ENCODE data around the gene SMURF2. TPM values are rescaled to one million over a fixed set of nuclear protein-coding genes. Genes with fewer than 3 reads are reported as not detected.

SMURF2 gene
- polyA plus RNA-seq, 1 of the 3 experiments (the other 2 are of a cell fraction) = 36.6 TPM

DNA sequence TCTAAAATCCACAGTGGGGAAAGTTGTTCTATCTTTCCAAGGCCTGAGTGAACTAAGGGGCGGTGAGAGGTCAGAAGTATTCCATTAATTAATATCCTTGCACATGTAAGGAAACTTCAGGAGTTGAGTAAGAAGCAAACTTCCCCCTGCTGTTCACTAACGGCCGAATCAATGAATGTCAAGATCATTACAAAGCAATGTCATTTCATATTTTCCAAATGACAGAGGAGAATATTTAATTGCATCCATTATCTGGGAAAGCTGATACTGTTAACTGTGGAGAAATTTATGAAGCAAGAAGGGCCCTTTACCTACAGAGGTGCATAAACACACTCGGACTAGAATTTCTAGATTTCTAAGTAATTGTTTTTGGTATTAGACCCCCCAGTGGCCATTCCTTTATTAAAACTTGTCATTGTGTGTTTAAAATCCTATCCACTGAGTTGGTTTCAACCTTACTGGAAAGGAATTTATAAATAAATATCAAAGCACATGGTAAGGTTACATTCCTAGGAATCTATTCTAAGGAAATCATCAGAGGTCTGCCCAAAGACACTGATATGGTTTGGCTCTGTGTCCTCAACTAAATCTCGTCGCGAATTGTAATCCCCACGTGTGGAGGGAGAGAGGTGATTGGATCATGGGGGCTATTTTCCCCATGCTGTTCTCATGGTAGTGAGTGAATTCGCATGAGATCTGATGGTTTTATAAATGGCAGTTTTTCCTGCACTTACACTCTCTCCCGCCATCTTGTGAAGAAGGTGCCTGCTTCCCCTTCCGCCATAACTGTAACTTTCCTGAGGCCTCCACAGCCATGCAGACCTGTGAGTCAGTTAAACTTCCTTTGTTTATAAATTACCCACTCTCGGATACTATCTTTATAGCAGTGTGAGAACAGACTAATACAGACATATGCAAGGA lies 20.4 kb upstream of the SMURF2 start (continued):
- TF ChIP-seq, protein P1, sequence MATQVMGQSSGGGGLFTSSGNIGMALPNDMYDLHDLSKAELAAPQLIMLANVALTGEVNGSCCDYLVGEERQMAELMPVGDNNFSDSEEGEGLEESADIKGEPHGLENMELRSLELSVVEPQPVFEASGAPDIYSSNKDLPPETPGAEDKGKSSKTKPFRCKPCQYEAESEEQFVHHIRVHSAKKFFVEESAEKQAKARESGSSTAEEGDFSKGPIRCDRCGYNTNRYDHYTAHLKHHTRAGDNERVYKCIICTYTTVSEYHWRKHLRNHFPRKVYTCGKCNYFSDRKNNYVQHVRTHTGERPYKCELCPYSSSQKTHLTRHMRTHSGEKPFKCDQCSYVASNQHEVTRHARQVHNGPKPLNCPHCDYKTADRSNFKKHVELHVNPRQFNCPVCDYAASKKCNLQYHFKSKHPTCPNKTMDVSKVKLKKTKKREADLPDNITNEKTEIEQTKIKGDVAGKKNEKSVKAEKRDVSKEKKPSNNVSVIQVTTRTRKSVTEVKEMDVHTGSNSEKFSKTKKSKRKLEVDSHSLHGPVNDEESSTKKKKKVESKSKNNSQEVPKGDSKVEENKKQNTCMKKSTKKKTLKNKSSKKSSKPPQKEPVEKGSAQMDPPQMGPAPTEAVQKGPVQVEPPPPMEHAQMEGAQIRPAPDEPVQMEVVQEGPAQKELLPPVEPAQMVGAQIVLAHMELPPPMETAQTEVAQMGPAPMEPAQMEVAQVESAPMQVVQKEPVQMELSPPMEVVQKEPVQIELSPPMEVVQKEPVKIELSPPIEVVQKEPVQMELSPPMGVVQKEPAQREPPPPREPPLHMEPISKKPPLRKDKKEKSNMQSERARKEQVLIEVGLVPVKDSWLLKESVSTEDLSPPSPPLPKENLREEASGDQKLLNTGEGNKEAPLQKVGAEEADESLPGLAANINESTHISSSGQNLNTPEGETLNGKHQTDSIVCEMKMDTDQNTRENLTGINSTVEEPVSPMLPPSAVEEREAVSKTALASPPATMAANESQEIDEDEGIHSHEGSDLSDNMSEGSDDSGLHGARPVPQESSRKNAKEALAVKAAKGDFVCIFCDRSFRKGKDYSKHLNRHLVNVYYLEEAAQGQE (IDR thresholded peaks at IDR 0.05; ENCODE audit: low read depth, low read length) = no peak
- no peak for TF ChIP-seq USF2 (IDR thresholded peaks at IDR 0.05; ENCODE audit: borderline replicate concordance, low read depth, low read length)
- no peak for TF ChIP-seq GABPA (IDR thresholded peaks at IDR 0.05; ENCODE audit: low read depth)
- no peak for TF ChIP-seq GATA2 (CRISPR knock-in tag; IDR thresholded peaks at IDR 0.05)
- peak; percentile 56; the same call in 1 of the 2 replicates for TF ChIP-seq RXRA (IDR thresholded peaks at IDR 0.05; ENCODE audit: borderline replicate concordance, low read depth)
- TF ChIP-seq RCOR1 (IDR thresholded peaks at IDR 0.05; ENCODE audit: low read length) = no peak
- TF ChIP-seq, protein P2, sequence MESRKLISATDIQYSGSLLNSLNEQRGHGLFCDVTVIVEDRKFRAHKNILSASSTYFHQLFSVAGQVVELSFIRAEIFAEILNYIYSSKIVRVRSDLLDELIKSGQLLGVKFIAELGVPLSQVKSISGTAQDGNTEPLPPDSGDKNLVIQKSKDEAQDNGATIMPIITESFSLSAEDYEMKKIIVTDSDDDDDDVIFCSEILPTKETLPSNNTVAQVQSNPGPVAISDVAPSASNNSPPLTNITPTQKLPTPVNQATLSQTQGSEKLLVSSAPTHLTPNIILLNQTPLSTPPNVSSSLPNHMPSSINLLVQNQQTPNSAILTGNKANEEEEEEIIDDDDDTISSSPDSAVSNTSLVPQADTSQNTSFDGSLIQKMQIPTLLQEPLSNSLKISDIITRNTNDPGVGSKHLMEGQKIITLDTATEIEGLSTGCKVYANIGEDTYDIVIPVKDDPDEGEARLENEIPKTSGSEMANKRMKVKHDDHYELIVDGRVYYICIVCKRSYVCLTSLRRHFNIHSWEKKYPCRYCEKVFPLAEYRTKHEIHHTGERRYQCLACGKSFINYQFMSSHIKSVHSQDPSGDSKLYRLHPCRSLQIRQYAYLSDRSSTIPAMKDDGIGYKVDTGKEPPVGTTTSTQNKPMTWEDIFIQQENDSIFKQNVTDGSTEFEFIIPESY (IDR thresholded peaks at IDR 0.05; ENCODE audit: borderline replicate concordance, low read depth) = 0 out of 2 replicates have a peak, but pooled peaks have one; percentile 24
- TF ChIP-seq FOXJ3 (CRISPR knock-in tag; IDR thresholded peaks at IDR 0.05) = no peak
- no peak for TF ChIP-seq SIN3A (IDR thresholded peaks at IDR 0.05; ENCODE audit: borderline replicate concordance, low read depth, low read length)

DNA sequence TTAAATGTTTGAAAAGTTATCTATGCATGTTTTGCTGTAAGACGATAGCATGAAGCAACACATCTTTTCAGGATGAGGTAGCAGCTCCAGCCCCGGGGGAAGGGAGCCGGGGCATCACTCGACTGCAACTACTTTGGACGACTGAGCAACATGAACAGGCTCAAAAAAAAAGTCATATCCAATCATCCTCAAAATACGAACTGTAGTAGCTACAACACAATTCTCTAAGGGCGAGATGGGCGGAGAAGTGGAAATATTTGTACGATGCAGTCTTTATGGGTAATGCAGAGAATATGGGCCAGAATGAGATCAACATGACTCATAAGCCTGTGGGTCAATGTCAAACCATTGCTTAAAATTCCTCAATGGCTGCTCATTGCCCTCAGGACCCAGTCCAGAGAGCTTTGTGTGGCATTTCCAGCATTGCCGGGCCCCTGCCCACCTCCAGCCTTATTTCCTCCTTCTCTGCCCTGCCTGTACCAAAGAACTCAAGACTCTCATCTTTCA lies 17.7 kb upstream of the SMURF2 start:
- Histone ChIP-seq H3F3A (replicated peaks; ENCODE audit: insufficient read depth) (peaks cover 54% of the 10 kb centered on the region), H2AFZ (ENCODE audit: low read depth) (no peak overlapping the region), H3K79me2 (ENCODE audit: insufficient read depth) (peaks cover 11% of the 10 kb centered on the region; the same call in 1 of the 2 replicates), H3K4me3 (ENCODE audit: low read depth in 2 of 2, low read length in 1 of 2) (peak overlapping the region; percentile 1 to 40; a peak in 3 of 4 replicates), H3K4me1 (ENCODE audit: control insufficient read depth in 1 of 2, insufficient read depth in 2 of 2, low read depth in 1 of 2, low read length in 1 of 2) (peaks cover 0 to 38% of the 10 kb centered on the region in 2 experiments; a peak in 2 of 4 replicates), H3K36me3 (replicated peaks in 1 of 2; ENCODE audit: control insufficient read depth in 1 of 2, insufficient read depth in 2 of 2, low read length in 1 of 2) (no peaks in the 10 kb centered on the region), H3K9ac (peak overlapping the region; percentile 76), H3K27me3 (ENCODE audit: insufficient read depth) (no peaks in the 10 kb centered on the region), H3K4me2 (peak overlapping the region; percentile 59), H3K9me3 (no peaks in the 10 kb centered on the region), H3K9me2 (no peaks in the 10 kb centered on the region), H3K27ac (ENCODE audit: low read depth in 2 of 2, low read length in 1 of 2) (peak overlapping the region; percentile 30 to 98; a peak in 3 of 4 replicates), H4K20me1 (ENCODE audit: insufficient read depth) (no peaks in the 10 kb centered on the region)
- ChIA-PET CTCF (interaction anchor here (0.7 kb wide), 1 partner anchor 27 kb away, joined by 3 read pairs; no protein-coding TSS in a partner anchor), POLR2A (no interaction called here)
- 13% methylated on average over 10 of the region's 10 CpGs for WGBS (ENCODE audit: low lambda C conversion rate)
- no peak for DNase-seq
- TF ChIP-seq RXRA (IDR thresholded peaks at IDR 0.05; ENCODE audit: borderline replicate concordance, low read depth) (peak; percentile 95), POLR2AphosphoS5 (IDR thresholded peaks at IDR 0.05; ENCODE audit: low read depth, low read length) (peak; percentile 74; the same call in 1 of the 2 replicates), RFX5 (IDR thresholded peaks at IDR 0.05; ENCODE audit: low read length) (no peak), NRF1 (IDR thresholded peaks at IDR 0.05; ENCODE audit: low read depth, low read length) (no peak), SMC3 (IDR thresholded peaks at IDR 0.05; ENCODE audit: low read depth, low read length) (no peak), RAD21 (IDR thresholded peaks at IDR 0.05; ENCODE audit: low read length) (no peak), TCF12 (IDR thresholded peaks at IDR 0.05) (peak; percentile 93), CHD2 (IDR thresholded peaks at IDR 0.05; ENCODE audit: low read length, partially characterized antibody) (no peak), USF2 (IDR thresholded peaks at IDR 0.05; ENCODE audit: borderline replicate concordance, low read depth, low read length) (no peak), SIN3A (IDR thresholded peaks at IDR 0.05; ENCODE audit: borderline replicate concordance, low read depth, low read length) (peak; percentile 95; the same call in 1 of the 2 replicates)
- TF ChIP-seq, protein P1 (IDR thresholded peaks at IDR 0.05; ENCODE audit: low read depth, low read length) = no peak; the same call in none of the 2 replicates
